Hematopoietic multipotent progenitor cell treated with erythropoietin and hydrocortisone succinate and interleukin-3 and kit ligand, for 17 days (in vitro differentiated cells): ENCODE data around the gene PLEKHD1.
"Not testable (repeated sequence)": the region's sequence is repeated elsewhere in the genome, so short reads cannot be mapped to it uniquely, and the experiment has no call there.

Experiments used
- DNase-seq: peaks from one replicate; pipeline ENCODE4 v3.0.0-alpha.2; 2015; ENCODE audit warnings: low spot score

Gene PLEKHD1

GRCh38 chr14:69481815-69482568 is 2.5 kb upstream of the PLEKHD1 start:
- DNase-seq = no peak

GRCh38 chr14:69483765-69484443 is 624 bp upstream of the PLEKHD1 start:
- DNase-seq = no peak

- no peak for DNase-seq
Measured at GRCh38 chr14:69485315-69485660, 760 bp downstream of the PLEKHD1 start.

- DNase-seq = no peak
Measured at GRCh38 chr14:69485701-69486100, 1.2 kb downstream of the PLEKHD1 start.

GRCh38 chr14:69487226-69487625 is 2.7 kb downstream of the PLEKHD1 start:
- DNase-seq = no peak

DNA sequence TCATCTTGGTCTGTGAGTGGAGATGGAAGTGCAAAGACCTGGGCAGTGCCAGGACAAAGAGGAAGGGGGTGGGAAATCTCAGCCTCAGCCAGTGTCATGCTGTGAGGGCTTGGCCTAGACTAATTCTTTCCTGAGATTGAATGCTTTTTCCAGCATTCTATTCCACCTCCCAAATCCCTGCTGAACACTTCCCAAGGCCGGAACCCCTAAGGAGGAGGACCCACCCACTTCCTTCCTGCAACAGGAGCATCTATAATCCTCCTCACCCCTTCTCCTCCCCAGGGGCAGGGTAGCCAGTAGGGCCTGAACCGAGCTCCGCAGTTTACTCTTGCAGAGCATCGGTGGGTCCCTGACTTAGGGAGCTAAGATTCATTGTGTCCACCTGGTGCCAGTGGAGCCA is 3.2 kb downstream of the PLEKHD1 start:
- no peak for DNase-seq

DNA sequence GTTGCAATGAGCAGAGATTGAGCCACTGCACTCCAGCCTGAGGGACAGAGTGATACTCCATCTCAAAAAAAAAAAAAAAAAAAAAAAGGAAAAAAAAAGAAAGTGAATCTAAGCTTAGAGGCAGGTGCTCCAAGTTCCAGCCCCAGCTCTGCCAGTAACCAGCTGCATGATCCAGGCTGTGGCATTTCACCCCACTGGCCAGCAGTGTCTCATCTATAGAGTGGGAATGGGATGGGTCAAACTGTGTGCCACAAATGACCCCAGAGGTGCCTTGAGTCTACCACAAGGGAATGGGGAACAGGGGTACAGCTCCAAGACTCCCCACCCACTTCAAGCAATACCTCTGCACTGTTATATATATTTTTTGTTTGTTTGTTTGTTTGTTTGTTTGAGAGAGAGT is 5.0 kb downstream of the PLEKHD1 start:
- DNase-seq = no peak

- no peak for DNase-seq
Measured at GRCh38 chr14:69490219-69490918, 5.8 kb downstream of the PLEKHD1 start.

- DNase-seq = no peak
Measured at GRCh38 chr14:69491193-69491592, 6.7 kb downstream of the PLEKHD1 start.

DNA sequence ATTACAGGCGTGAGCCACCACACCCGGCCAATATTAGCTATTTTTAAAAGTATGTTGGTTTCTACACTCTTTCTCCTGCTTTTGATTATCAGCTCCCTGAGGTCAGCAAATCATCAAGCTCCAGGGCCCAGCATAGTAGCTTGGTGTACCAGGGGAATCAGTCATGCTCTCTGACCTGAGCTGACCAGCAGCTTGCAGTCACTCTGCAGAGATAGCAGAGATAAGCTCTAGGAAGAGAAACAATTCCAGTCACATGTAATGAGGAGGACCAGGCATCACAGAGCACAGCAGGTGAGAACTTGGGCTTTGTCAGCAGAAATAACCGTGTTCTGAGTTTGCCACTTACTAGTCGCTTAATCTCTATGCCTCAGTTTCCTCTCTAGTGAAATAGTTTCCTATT is 8.5 kb downstream of the PLEKHD1 start:
- DNase-seq = no peak

DNA sequence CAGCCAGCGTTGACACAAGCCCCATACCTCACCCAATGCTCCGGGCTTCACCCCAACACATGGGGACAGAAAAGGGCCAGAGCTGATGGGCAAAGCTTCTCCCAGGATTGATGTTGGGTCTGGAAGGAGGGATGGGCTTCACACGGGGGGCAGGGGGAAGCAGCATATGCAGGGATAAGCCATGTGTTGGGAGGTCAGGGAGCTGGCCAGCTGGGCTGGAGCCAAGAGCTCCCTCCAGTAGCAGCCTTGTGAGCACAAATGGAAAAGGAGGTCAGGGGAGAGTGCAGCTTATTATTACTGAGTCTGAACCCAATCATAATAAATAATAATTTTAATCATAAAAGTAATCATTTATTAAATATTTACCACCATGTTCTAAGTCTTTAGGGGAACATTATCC is 9.3 kb downstream of the PLEKHD1 start:
- DNase-seq = no peak

GRCh38 chr14:69495341-69495921 is 10.9 kb downstream of the PLEKHD1 start:
- no peak for DNase-seq

GRCh38 chr14:69497866-69498265 is 13.3 kb downstream of the PLEKHD1 start:
- DNase-seq = not testable (repeated sequence)

GRCh38 chr14:69498286-69498685 is 13.8 kb downstream of the PLEKHD1 start:
- not testable (repeated sequence) for DNase-seq

GRCh38 chr14:69499436-69499835 is 14.9 kb downstream of the PLEKHD1 start:
- DNase-seq = no peak

GRCh38 chr14:69500096-69500495 is 15.6 kb downstream of the PLEKHD1 start:
- no peak for DNase-seq

DNA sequence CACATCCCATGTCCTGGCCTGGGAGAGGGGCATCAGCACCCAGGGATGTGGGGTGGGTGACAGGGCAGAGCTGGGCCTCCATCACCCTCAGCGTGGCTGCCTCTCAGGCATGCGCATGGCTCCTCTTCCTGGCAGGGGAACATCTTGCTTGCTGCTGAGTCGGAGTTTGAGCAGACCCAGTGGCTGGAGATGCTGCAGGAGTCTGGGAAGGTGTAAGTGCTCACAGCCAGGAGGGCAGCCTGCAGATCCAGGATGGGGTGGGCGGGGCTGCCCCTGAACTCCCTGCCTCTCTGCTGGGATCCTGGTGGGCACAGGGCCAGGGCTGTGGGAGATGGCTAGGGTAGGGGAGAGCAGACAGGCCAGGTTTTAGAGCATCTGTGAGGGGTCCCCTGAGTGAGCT is 16.2 kb downstream of the PLEKHD1 start:
- no peak for DNase-seq

GRCh38 chr14:69501423-69501838 is 16.9 kb downstream of the PLEKHD1 start:
- DNase-seq = no peak

- no peak for DNase-seq
Measured at GRCh38 chr14:69504775-69505174, 20.2 kb downstream of the PLEKHD1 start.

DNA sequence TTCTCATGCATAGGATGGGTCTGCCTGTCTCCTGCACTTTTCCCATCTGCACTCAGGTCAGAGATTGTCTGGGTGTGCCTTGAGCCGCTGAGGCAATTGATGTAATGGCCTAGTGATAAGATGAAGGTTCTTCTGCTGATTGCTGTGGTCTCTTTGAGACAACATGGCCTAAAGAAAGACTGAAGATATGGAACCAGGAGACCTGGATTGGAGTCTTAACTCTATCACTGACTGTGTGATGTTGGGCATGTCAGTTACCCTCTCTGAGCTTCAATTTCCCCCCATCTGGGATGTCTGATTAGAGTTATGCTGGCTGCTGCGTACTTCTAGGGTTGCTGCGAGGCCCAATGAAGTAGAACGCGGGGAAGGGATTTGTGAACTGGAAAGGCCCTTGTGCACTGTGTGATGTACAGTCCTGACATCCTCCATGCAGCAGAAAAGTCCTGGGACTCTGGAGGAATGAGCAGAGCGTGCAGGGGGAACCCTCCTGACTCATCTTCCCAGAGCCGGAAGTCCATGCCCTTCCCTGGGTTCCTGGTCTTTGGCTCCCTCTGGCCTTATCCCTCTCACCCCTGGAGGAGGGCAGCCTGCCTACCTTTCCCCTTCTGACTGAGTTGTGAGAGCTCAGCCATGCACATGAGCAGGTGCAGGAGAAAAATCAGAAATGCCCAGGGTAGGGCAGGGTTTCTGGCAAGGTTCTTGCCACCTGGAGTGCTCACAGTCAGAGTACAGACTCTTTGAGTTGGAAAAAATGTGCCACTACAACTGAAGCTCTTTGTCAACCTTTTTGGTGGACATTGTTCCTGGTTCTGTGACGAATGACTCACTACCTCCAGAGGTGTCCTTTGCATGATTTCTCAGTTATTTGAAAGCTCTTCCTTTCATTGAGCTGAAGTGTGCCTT is 21.1 kb downstream of the PLEKHD1 start:
- DNase-seq = no peak

GRCh38 chr14:69506241-69506595 is 21.7 kb downstream of the PLEKHD1 start:
- no peak for DNase-seq
